Mucosa of descending colon (tissue), 3 donors: ENCODE results near the gene PCSK7. TPM values are rescaled to one million over a fixed set of nuclear protein-coding genes. Genes with fewer than 3 reads are reported as not detected.

Experiments
- ATAC-seq: fragments of 200-7000 bp; cut with Tn5 transposase; one replicate; pipeline ENCODE4 v1.9.1; 2020; ENCODE audit warnings: mild to moderate bottlenecking, moderate library complexity
- DNase-seq, 3 donors: peaks; one replicate each; pipeline ENCODE4 v3.0.0-alpha.2; 2020
- H3K36me3 ChIP-seq: fragments of 200-600 bp; one replicate; pipeline ENCODE4 v1.8.0; 2021; ENCODE audit warnings: low read depth, mild to moderate bottlenecking
- H3K4me1 ChIP-seq: fragments of 200-600 bp; one replicate; pipeline ENCODE4 v1.8.0; 2021; ENCODE audit warnings: low read depth, mild to moderate bottlenecking
- H3K4me3 ChIP-seq: fragments of 200-600 bp; one replicate; pipeline ENCODE4 v1.8.0; 2021; ENCODE audit warnings: mild to moderate bottlenecking
- H3K9me3 ChIP-seq: fragments of 200-600 bp; one replicate; pipeline ENCODE4 v1.8.0; 2021; ENCODE audit warnings: mild to moderate bottlenecking
- intact Hi-C, 2 donors: fragments of 100-400 bp; cut with DNase I in 1 of 2; cut with micrococcal nuclease in 1 of 2; formaldehyde crosslinking; loops; one replicate each; pipeline versions ENCODE4 v1.11.0 to v1.11.1; 2022; cut with DNase I, micrococcal nuclease
- total RNA-seq, 3 donors: library from RNA; stranded (reverse); fragmentation: NEBNext Ultra II Directional in 2 of 3; extraction: Animal tissue kit (Norgen Biotek cat#: 25700) in 2 of 3; gene quantifications; one replicate each; pipeline versions ENCODE4 v1.2.1 to v1.2.4, GENCODE V29; 2021 to 2023
- TF ChIP-seq, protein P1 (sequence below): fragments of 200-600 bp; IDR thresholded peaks from one replicate; pipeline ENCODE4 v1.8.0; 2022; ENCODE audit warnings: antibody characterized with exemption, mild to moderate bottlenecking
- donor health status: DM: no; HTN: no; CAD: no; lungs with moderate emphysema.
- donor health status: DM: no; HTN: no; CAD: no.
- donor health status: DM: no; HTN: yes; CAD: no.

Gene PCSK7
- total RNA-seq, 3 donors from 2014 or later: 138 to 252 (median 181) TPM

DNA sequence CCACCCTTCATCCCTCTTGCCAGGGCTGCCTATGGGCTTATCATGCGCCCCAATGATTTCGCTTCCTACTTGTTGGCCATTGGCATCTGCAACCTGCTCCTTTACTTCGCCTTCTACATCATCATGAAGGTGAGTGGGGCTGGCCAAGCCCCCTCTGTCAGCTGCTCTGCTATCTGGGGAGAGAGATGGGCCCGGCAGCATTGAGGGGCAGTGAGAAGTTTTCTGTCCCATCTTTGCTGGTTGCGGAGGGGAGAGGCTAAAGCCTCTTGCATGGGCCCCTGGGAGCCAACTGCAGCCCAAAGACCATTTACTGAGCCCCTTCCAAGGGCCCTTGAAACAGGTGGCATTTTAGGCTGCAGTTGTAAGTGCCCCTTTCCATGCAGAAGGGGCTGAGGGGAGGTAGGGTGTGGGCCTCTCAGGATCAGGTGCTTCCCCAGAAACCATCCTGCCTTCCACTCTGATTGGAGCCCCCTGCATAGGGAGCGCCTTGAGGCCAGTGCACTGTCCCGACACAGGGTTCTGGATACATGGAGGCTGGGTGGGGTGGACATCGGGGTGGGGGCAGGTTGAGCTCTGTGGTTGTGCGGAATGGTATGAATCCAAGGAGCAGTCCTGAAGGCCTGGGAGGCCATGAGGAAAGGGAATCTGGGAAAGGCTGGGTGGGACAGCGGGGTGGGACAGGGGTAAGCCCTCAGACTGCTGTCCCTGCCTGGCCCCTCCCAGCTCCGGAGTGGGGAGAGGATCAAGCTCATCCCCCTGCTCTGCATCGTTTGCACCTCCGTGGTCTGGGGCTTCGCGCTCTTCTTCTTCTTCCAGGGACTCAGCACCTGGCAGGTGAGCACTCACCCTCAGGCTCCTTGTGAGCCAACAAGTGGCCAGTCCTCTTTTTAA, 38.5 kb downstream of the PCSK7 start:
- no peak for ATAC-seq
- intact Hi-C loops: no loop called here
- no peak overlapping the region for H3K4me3 ChIP-seq
- TF ChIP-seq, protein P1, sequence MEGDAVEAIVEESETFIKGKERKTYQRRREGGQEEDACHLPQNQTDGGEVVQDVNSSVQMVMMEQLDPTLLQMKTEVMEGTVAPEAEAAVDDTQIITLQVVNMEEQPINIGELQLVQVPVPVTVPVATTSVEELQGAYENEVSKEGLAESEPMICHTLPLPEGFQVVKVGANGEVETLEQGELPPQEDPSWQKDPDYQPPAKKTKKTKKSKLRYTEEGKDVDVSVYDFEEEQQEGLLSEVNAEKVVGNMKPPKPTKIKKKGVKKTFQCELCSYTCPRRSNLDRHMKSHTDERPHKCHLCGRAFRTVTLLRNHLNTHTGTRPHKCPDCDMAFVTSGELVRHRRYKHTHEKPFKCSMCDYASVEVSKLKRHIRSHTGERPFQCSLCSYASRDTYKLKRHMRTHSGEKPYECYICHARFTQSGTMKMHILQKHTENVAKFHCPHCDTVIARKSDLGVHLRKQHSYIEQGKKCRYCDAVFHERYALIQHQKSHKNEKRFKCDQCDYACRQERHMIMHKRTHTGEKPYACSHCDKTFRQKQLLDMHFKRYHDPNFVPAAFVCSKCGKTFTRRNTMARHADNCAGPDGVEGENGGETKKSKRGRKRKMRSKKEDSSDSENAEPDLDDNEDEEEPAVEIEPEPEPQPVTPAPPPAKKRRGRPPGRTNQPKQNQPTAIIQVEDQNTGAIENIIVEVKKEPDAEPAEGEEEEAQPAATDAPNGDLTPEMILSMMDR: no peak
- peaks cover 23% of the 10 kb centered on the region for H3K4me1 ChIP-seq
- H3K9me3 ChIP-seq: no peaks in the 10 kb centered on the region
- H3K36me3 ChIP-seq: peaks cover 7% of the 10 kb centered on the region
- DNase-seq: peak in 1 of 3 donors; percentile 26

DNA sequence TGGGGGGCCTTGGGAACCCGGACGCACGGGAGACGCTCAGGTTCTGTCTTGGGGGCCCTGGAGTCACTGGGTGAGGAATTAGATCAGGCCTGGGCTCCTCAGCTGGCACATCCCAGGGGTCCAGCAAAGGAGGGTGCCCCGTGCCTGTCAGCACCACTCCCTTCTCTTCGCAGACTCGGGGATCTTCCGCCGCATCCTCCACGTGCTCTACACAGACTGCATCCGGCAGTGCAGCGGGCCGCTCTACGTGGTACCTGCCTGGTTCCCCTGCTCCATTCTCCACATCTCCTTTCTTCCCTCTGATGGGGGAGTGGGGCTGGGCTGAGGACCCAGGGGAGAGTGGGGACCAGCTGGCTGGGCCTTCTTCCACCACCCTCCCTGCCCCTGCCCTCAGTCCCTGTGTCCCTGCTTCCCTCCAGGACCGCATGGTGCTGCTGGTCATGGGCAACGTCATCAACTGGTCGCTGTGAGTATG, 39.4 kb downstream of the PCSK7 start:
- H3K9me3 ChIP-seq: no peaks in the 10 kb centered on the region
- peak in 1 of 3 donors; percentile 16 for DNase-seq
- H3K36me3 ChIP-seq: peaks cover 7% of the 10 kb centered on the region
- TF ChIP-seq, protein P1: no peak
- intact Hi-C loops: no loop called here
- ATAC-seq: no peak
- no peak overlapping the region for H3K4me3 ChIP-seq
- peaks cover 14% of the 10 kb centered on the region for H3K4me1 ChIP-seq

DNA sequence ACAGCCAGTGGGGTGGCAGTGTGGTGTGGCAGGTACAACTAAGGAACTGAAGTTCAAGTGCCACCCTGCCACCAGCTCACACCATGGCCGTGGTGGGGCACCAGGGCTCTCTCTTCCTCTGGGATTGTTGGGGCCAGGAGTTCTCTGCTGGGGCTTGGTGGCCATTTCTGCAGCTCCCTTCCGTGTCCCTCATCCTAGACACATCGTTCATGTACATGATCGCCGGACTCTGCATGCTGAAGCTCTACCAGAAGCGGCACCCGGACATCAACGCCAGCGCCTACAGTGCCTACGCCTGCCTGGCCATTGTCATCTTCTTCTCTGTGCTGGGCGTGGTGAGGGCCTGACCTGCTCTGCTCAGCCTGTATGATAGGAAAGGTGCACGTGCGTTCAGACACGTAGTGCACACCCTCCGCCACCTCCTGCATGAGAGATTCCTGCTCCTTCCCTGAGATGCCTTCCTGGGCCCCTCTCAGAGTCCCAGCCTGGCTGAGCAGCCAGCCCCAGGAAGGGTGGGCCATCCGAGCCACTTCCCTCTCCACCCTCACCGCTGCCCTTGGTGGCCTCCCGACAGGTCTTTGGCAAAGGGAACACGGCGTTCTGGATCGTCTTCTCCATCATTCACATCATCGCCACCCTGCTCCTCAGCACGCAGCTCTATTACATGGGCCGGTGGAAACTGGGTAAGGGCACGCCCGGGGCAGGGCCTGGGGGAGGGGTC, 40.0 kb downstream of the PCSK7 start:
- DNase-seq (peak in 1 of 3 donors; percentile 25), ATAC-seq (no peak)
- Histone ChIP-seq H3K36me3 (peaks cover 7% of the 10 kb centered on the region), H3K4me1 (peaks cover 10% of the 10 kb centered on the region), H3K4me3 (no peak overlapping the region), H3K9me3 (no peaks in the 10 kb centered on the region)
- TF ChIP-seq, protein P1: no peak
- intact Hi-C loops: no loop called here

DNA sequence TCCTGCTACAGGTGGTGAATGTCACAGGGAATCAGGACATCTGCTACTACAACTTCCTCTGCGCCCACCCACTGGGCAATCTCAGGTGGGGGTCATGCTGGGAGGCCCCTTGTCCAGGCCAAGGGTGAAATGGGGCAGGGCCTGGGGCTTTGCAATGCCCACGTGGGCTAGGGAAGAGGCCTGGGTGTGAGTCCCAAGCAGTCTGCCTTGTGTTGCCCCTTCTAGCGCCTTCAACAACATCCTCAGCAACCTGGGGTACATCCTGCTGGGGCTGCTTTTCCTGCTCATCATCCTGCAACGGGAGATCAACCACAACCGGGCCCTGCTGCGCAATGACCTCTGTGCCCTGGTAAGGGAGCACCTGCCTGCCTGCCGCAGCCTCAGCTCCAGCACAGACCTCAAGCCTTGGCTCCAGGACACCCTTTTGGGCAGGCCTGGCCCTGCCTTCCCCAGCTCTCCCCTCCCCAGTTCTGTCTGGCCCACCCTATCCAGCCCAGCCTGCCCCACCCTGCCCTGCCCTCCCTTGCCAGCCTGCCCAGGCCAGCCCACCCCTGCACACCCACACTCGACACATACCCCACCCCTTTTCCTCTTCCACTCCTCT, 41.8 kb downstream of the PCSK7 start:
- H3K4me1 ChIP-seq: peaks cover 6% of the 10 kb centered on the region
- ATAC-seq (no peak), DNase-seq (peak in 1 of 3 donors; percentile 47)
- H3K4me3 ChIP-seq: no peak overlapping the region
- intact Hi-C loops: no loop called here
- H3K36me3 ChIP-seq: peaks cover 7% of the 10 kb centered on the region
- H3K9me3 ChIP-seq: no peaks in the 10 kb centered on the region
- TF ChIP-seq, protein P1: no peak

DNA sequence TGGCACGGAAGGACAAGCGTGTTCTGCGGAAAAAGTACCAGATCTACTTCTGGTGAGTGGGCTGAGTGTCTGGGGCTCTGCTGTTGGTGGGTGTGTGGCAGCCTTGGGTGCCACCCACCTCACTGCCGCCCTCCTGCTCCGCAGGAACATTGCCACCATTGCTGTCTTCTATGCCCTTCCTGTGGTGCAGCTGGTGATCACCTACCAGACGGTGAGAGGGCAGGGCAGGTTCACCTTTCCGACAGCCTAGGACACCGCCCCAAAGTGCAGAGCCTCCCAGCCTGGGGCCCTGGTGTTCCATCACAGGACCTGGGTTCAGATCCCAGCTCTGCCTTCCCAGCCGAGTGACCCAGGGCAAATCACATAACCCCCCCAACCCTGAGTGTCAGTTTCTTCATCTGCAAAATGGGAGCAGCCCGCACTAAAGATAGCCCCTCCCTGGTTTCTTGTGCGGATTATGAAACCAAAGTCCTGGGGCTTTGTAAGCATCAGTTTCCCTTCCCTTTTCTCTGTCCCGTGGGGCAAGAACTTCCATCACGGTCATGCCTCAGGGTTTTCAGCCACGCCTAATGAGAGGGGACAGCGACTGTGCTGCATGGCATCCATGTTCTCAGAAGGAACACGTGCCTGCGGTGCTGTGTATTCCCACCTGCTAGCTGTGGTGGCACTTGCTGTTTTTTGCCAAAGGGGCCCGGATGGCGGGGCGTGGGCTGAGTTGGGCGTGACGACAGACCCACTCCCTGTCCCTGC, 42.5 kb downstream of the PCSK7 start:
- Histone ChIP-seq H3K36me3 (peaks cover 7% of the 10 kb centered on the region), H3K4me1 (peaks cover 3% of the 10 kb centered on the region), H3K9me3 (no peaks in the 10 kb centered on the region), H3K4me3 (no peak overlapping the region)
- DNase-seq (peak in 2 of 3 donors; percentile 41 to 69), ATAC-seq (peak; percentile 27)
- TF ChIP-seq, protein P1: no peak
- intact Hi-C loops: no loop called here
